H1 (cell line): Measurements from ENCODE around the gene TBL2. TPM values are rescaled to one million over a fixed set of nuclear protein-coding genes. Genes with fewer than 3 reads are reported as not detected.

ENCODE experiments used
- CTCF ChIA-PET: fragments of 300-600 bp; sonication (Branson Sonifier 250); formaldehyde crosslinking; loops from one replicate; lab custom pipeline; 2021; ENCODE audit not compliant: partially characterized antibody; lab: Charles Lee
- POLR2A ChIA-PET: fragments of 300-600 bp; sonication (Branson Sonifier 250); formaldehyde crosslinking; loops from one replicate; lab custom pipeline; 2021; ENCODE audit warnings: inconsistent platforms; ENCODE audit not compliant: partially characterized antibody; lab: Charles Lee
- DNase-seq, 2 experiments: peaks; one replicate each; pipeline versions ENCODE4 v3.0.0 to v3.0.0-alpha.2; 2010 to 2022; ENCODE audit warnings: low spot score in 2 of 2, low read depth in 1 of 2, mixed read lengths in 1 of 2
- FAIRE-seq: peaks from 2 replicates; lab custom pipeline; 2011; peaks lifted over from hg19 to GRCh38; lab: Jason Lieb, UNC
- H2AFZ ChIP-seq: 2 replicates; pipeline ENCODE4 v1.8.1; 2012; ENCODE audit warnings: low read length, inconsistent platforms
- H2AK5ac ChIP-seq: 2 replicates; pipeline ENCODE4 v1.6.1; 2013; ENCODE audit warnings: low read depth, low read length
- H2BK120ac ChIP-seq: replicated peaks from 2 replicates; pipeline ENCODE3; 2013; ENCODE audit warnings: low read depth, low read length, inconsistent platforms
- H2BK12ac ChIP-seq: 2 replicates; pipeline ENCODE4 v1.6.1; 2013; ENCODE audit warnings: low read depth, low read length
- H2BK15ac ChIP-seq: 2 replicates; pipeline ENCODE4 v1.6.1; 2013; ENCODE audit warnings: low read length
- H2BK20ac ChIP-seq: 2 replicates; pipeline ENCODE4 v1.6.1; 2013; ENCODE audit warnings: low read length
- H2BK5ac ChIP-seq: 2 replicates; pipeline ENCODE4 v1.6.1; 2013; ENCODE audit warnings: low read depth, low read length
- H3K14ac ChIP-seq: 2 replicates; pipeline ENCODE4 v1.6.1; 2013; ENCODE audit warnings: inconsistent platforms; ENCODE audit not compliant: insufficient read length
- H3K18ac ChIP-seq: 2 replicates; pipeline ENCODE4 v1.6.1; 2013; ENCODE audit warnings: low read length; ENCODE audit errors: extremely low read depth
- H3K23ac ChIP-seq: 2 replicates; pipeline ENCODE4 v1.6.1; 2013; ENCODE audit warnings: inconsistent platforms; ENCODE audit not compliant: insufficient read length
- H3K23me2 ChIP-seq: 2 replicates; pipeline ENCODE4 v1.6.1; 2013; ENCODE audit warnings: low read depth, low read length
- H3K27ac ChIP-seq: 2 replicates; pipeline ENCODE4 v1.6.1; 2011; ENCODE audit warnings: low read depth, low read length, inconsistent platforms
- H3K27me3 ChIP-seq, 4 experiments: replicated peaks in 1 of 4; 1 replicate in 1 of 4; 2 replicates in 3 of 4; pipeline versions ENCODE4 v1.6.1 to v1.8.1; 2011 to 2013; ENCODE audit warnings: low read length in 3 of 4, mild to moderate bottlenecking in 3 of 4, inconsistent platforms in 2 of 4, mixed read lengths in 2 of 4, moderate library complexity in 1 of 4; ENCODE audit not compliant: control insufficient read depth in 3 of 4, insufficient read depth in 3 of 4; ENCODE audit errors: extremely low read depth in 1 of 4
- H3K36me3 ChIP-seq, 4 experiments: 2 replicates each; pipeline versions ENCODE4 v1.6.1 to v1.8.1; 2011 to 2013; ENCODE audit warnings: mild to moderate bottlenecking in 4 of 4, low read length in 3 of 4, moderate library complexity in 2 of 4, control low read depth in 1 of 4, inconsistent platforms in 1 of 4; ENCODE audit not compliant: insufficient read depth in 4 of 4, control insufficient read depth in 2 of 4
- H3K4ac ChIP-seq: replicated peaks from 2 replicates; pipeline ENCODE3; 2013; ENCODE audit warnings: low read length, low read depth, mixed read lengths, inconsistent platforms; ENCODE audit not compliant: insufficient read length
- H3K4me1 ChIP-seq, 4 experiments: replicated peaks in 1 of 4; 1 replicate in 1 of 4; 2 replicates in 3 of 4; pipeline versions ENCODE4 v1.6.1 to v1.8.1; 2011 to 2013; ENCODE audit warnings: low read length in 3 of 4, inconsistent platforms in 2 of 4, mixed read lengths in 1 of 4; ENCODE audit not compliant: insufficient read depth in 4 of 4, control insufficient read depth in 3 of 4
- H3K4me2 ChIP-seq, 2 experiments: 2 replicates each; pipeline versions ENCODE4 v1.6.1 to v1.8.1; 2011 to 2013; ENCODE audit warnings: low read depth in 2 of 2, low read length in 2 of 2, control low read depth in 1 of 2, inconsistent platforms in 1 of 2, mild to moderate bottlenecking in 1 of 2; ENCODE audit not compliant: insufficient read depth in 1 of 2
- H3K4me3 ChIP-seq, 4 experiments: fragments of 200-600, 300-600 bp in 1 of 4; sonication (generic), shearing (Covaris generic), sonication (Bioruptor Twin) in 1 of 4; 2 replicates each; pipeline versions ENCODE4 v1.5.1 to v1.8.1; 2011 to 2016; ENCODE audit warnings: low read length in 4 of 4, low read depth in 3 of 4, control low read depth in 2 of 4, inconsistent platforms in 2 of 4, mild to moderate bottlenecking in 2 of 4, mixed read lengths in 1 of 4, moderate library complexity in 1 of 4; ENCODE audit not compliant: insufficient read depth in 2 of 4; ENCODE audit errors: extremely low read depth in 1 of 4
- H3K56ac ChIP-seq: replicated peaks from 2 replicates; pipeline ENCODE3; 2013; ENCODE audit warnings: low read depth, mild to moderate bottlenecking, mixed read lengths, low read length, inconsistent platforms; ENCODE audit not compliant: insufficient read length
- H3K79me1 ChIP-seq: 2 replicates; pipeline ENCODE4 v1.6.1; 2013; ENCODE audit warnings: low read depth, low read length, control low read depth
- H3K79me2 ChIP-seq, 2 experiments: 2 replicates each; pipeline versions ENCODE4 v1.6.1 to v1.8.1; 2012 to 2013; ENCODE audit warnings: low read length in 2 of 2, mild to moderate bottlenecking in 2 of 2, inconsistent platforms in 1 of 2; ENCODE audit not compliant: insufficient read depth in 2 of 2, control insufficient read depth in 1 of 2
- H3K9ac ChIP-seq, 4 experiments: replicated peaks in 1 of 4; 1 replicate in 1 of 4; 2 replicates in 3 of 4; pipeline versions ENCODE4 v1.6.1 to v1.8.1; 2011 to 2013; ENCODE audit warnings: low read depth in 3 of 4, low read length in 3 of 4, control low read depth in 2 of 4, mild to moderate bottlenecking in 2 of 4, moderate library complexity in 2 of 4, inconsistent platforms in 1 of 4; ENCODE audit errors: extremely low read depth in 1 of 4
- H3K9me3 ChIP-seq, 2 experiments: 2 replicates each; pipeline versions ENCODE4 v1.6.1 to v1.8.1; 2012 to 2013; ENCODE audit warnings: mild to moderate bottlenecking in 2 of 2, moderate library complexity in 2 of 2, control low read depth in 1 of 2, inconsistent platforms in 1 of 2, low read depth in 1 of 2, low read length in 1 of 2, mixed read lengths in 1 of 2; ENCODE audit not compliant: insufficient read depth in 2 of 2
- H4K20me1 ChIP-seq, 2 experiments: replicated peaks in 1 of 2; 2 replicates each; pipeline versions ENCODE3 to v1.8.1; 2011 to 2013; ENCODE audit warnings: inconsistent platforms in 2 of 2, low read length in 2 of 2, mild to moderate bottlenecking in 1 of 2; ENCODE audit not compliant: insufficient read depth in 2 of 2, control insufficient read depth in 1 of 2
- H4K5ac ChIP-seq: 2 replicates; pipeline ENCODE4 v1.6.1; 2013; ENCODE audit warnings: low read length, low read depth, mixed read lengths, inconsistent platforms; ENCODE audit not compliant: insufficient read length
- H4K8ac ChIP-seq: 2 replicates; pipeline ENCODE4 v1.8.0; 2013; ENCODE audit warnings: mild to moderate bottlenecking, moderate library complexity, low read length, inconsistent platforms; ENCODE audit not compliant: insufficient read depth; ENCODE audit errors: extremely low read depth
- H4K91ac ChIP-seq: replicated peaks from 2 replicates; pipeline ENCODE3; 2013; ENCODE audit warnings: low read length, mixed read lengths, inconsistent platforms; ENCODE audit not compliant: insufficient read length
- FOSL1 ChIP-seq: IDR thresholded peaks from 2 replicates; pipeline ENCODE4 v1.6.1; 2011; ENCODE audit warnings: mild to moderate bottlenecking, low read depth, low read length, moderate library complexity; ENCODE audit not compliant: insufficient read depth
- HDAC2 ChIP-seq, 2 experiments: fragments of 300-600 bp in 1 of 2; sonication (generic) in 1 of 2; IDR thresholded peaks; 2 replicates each; pipeline ENCODE4 v1.6.1; 2011 to 2012; ENCODE audit warnings: low read depth in 2 of 2, low read length in 2 of 2, mild to moderate bottlenecking in 2 of 2, moderate library complexity in 2 of 2, borderline replicate concordance in 1 of 2, inconsistent platforms in 1 of 2
- RFX5 ChIP-seq: IDR thresholded peaks from 2 replicates; pipeline ENCODE4 v1.6.1; 2011; ENCODE audit warnings: low read depth, low read length, improper control_type of control experiment, borderline replicate concordance
- RXRA ChIP-seq: IDR thresholded peaks from 2 replicates; pipeline ENCODE4 v1.6.1; 2011; ENCODE audit warnings: low read depth, mild to moderate bottlenecking, low read length, moderate library complexity; ENCODE audit not compliant: insufficient read depth
- SIX5 ChIP-seq: IDR thresholded peaks from 2 replicates; pipeline ENCODE4 v1.6.1; 2011; ENCODE audit warnings: mild to moderate bottlenecking, low read depth, low read length
- SP2 ChIP-seq: IDR thresholded peaks from 2 replicates; pipeline ENCODE4 v1.6.1; 2012; ENCODE audit warnings: mild to moderate bottlenecking, low read length, inconsistent platforms
- YY1 ChIP-seq: IDR thresholded peaks from 2 replicates; pipeline ENCODE4 v1.6.1; 2011; ENCODE audit warnings: low read depth, mild to moderate bottlenecking, low read length
- WGBS, 2 experiments: shearing (Covaris generic) in 1 of 2; methylation state at CpG; one replicate each; pipeline versions ENCODE4 v1.1.6 to v1.1.7; 2013 to 2015; ENCODE audit warnings: low lambda C conversion rate in 2 of 2, mixed read lengths in 2 of 2, inconsistent platforms in 1 of 2, low coverage in 1 of 2, missing lambda C conversion rate in 1 of 2; ENCODE audit not compliant: insufficient replicate concordance in 2 of 2, insufficient coverage in 1 of 2, insufficient read length in 1 of 2; ENCODE audit errors: extremely low coverage in 1 of 2, missing lambda C conversion rate in 1 of 2; 5-methylcytosine and 5-hydroxymethylcytosine counted together
- polyA plus RNA-seq, 7 experiments: library from polyadenylated mRNA; depleted of rRNA in 3 of 7; stranded (reverse) in 5 of 7; unstranded in 2 of 7; fragments of >200 nt in 5 of 7; fragments of 200-250 nt in 2 of 7; gene quantifications; 1 replicate in 5 of 7; 2 replicates in 1 of 7; 4 replicates in 1 of 7; pipeline versions ENCODE4 v1.2.1 to v1.2.3, GENCODE V29; 2011 to 2013; ENCODE audit warnings: missing spikeins in 2 of 7, mixed read lengths in 2 of 7
- total RNA-seq: library from RNA; stranded (reverse); fragmentation: NEBNext Ultra II Directional; extraction: Animal tissue kit (Norgen Biotek cat#: 25700); gene quantifications from 2 replicates; pipeline ENCODE4 v1.2.1, GENCODE V29; 2021

TBL2 gene
- total and polyA plus RNA-seq, 2 of the 8 experiments (the other 6 are each of a cell fraction or from before 2014, with no cell fraction given): 25.8 to 29.7 TPM

- 89% methylated on average over 4 of the region's 4 CpGs; no CpG with 5 or more reads in 1 of the 2 experiments for WGBS, 2 experiments
- H3K9ac ChIP-seq: no peak overlapping the region
- H3K23me2 ChIP-seq: no peaks in the 10 kb centered on the region; the same call in 1 of the 2 replicates
- H2BK5ac ChIP-seq: no peak overlapping the region
- H2BK20ac ChIP-seq: no peak overlapping the region
- H2AFZ ChIP-seq: no peak overlapping the region
- FAIRE-seq (no peak), DNase-seq (no peak)
- no peak overlapping the region for H3K56ac ChIP-seq
- no peaks in the 10 kb centered on the region; a peak in 1 of 7 replicates for H3K27me3 ChIP-seq
- no peak overlapping the region for H2BK12ac ChIP-seq
- no peak overlapping the region for H3K4me2 ChIP-seq
- no peak overlapping the region for H3K4me3 ChIP-seq
- H3K4me1 ChIP-seq: peaks cover 0 to 5% (median 3%) of the 10 kb centered on the region in 4 experiments; a peak in 5 of 7 replicates
- H3K79me1 ChIP-seq: no peaks in the 10 kb centered on the region
- H4K20me1 ChIP-seq: peaks cover 0 to 9% of the 10 kb centered on the region in 2 experiments
- no peak overlapping the region for H3K23ac ChIP-seq
- POLR2A ChIA-PET: interaction anchor here (4.5 kb wide), 1 partner anchor 12 kb away, joined by 20 read pairs; no protein-coding TSS in a partner anchor
- H3K14ac ChIP-seq: no peak overlapping the region
- H4K8ac ChIP-seq: no peak overlapping the region
- H3K36me3 ChIP-seq: no peaks in the 10 kb centered on the region
- CTCF ChIA-PET: interaction anchor here (0.5 to 17.4 kb wide), 11 partner anchors 14 to 119 kb away, joined by 3 to 136 read pairs (median 17); partner anchors contain the start of gene VPS37D
- H3K79me2 ChIP-seq: no peaks in the 10 kb centered on the region
- H4K5ac ChIP-seq: no peak overlapping the region
- H2BK120ac ChIP-seq: no peak overlapping the region
- H3K9me3 ChIP-seq: no peaks in the 10 kb centered on the region
- no peak overlapping the region for H3K27ac ChIP-seq
- H4K91ac ChIP-seq: no peak overlapping the region
- H3K4ac ChIP-seq: no peak overlapping the region
- H3K18ac ChIP-seq: no peak overlapping the region
- no peak overlapping the region for H2AK5ac ChIP-seq
- no peak overlapping the region for H2BK15ac ChIP-seq
- TF ChIP-seq SIX5 (no peak), FOSL1 (no peak), HDAC2 (IDR thresholded peaks at IDR 0.05; ENCODE audit: borderline replicate concordance in 1 of 2, low read depth in 2 of 2, low read length in 2 of 2) (no peak), RXRA (no peak), YY1 (no peak), RFX5 (no peak), SP2 (no peak)
These were observed 31.7 kb upstream of the TBL2 start for GRCh38 chr7:73610105-73610504.
